GM23248 (cell line): ENCODE results near the gene CCDC117. TPM values are rescaled to one million over a fixed set of nuclear protein-coding genes. Genes with fewer than 3 reads are reported as not detected.

ENCODE experiments used
- DNase-seq: peaks from one replicate; pipeline ENCODE4 v3.0.0-alpha.2; 2015
- H2AFZ ChIP-seq: fragments of 200-600 bp; sonication (generic); 2 replicates; pipeline ENCODE4 v1.6.1; 2016; ENCODE audit warnings: antibody characterized with exemption
- H3F3A ChIP-seq: fragments of 200-600 bp; sonication (generic); 2 replicates; pipeline ENCODE4 v1.6.1; 2016; ENCODE audit warnings: mild to moderate bottlenecking, antibody characterized with exemption, mixed run types; ENCODE audit not compliant: insufficient read depth
- H3K27ac ChIP-seq: fragments of 200-600 bp; sonication (generic); 2 replicates; pipeline ENCODE4 v1.5.1; 2016; ENCODE audit warnings: mild to moderate bottlenecking
- H3K27me3 ChIP-seq: fragments of 200-600 bp; sonication (generic); replicated peaks from 2 replicates; pipeline ENCODE4 v1.6.1; 2016; ENCODE audit warnings: mild to moderate bottlenecking; ENCODE audit not compliant: insufficient read depth
- H3K36me3 ChIP-seq: fragments of 200-600 bp; sonication (generic); 2 replicates; pipeline ENCODE4 v1.6.1; 2016; ENCODE audit warnings: low read depth, mild to moderate bottlenecking
- H3K4me1 ChIP-seq: fragments of 200-600 bp; sonication (generic); 2 replicates; pipeline ENCODE4 v1.6.1; 2016; ENCODE audit warnings: mild to moderate bottlenecking; ENCODE audit not compliant: insufficient read depth
- H3K4me2 ChIP-seq: fragments of 200-600 bp; sonication (generic); one replicate; pipeline ENCODE4 v1.6.1; 2016; ENCODE audit warnings: mild to moderate bottlenecking; ENCODE audit not compliant: unreplicated experiment
- H3K4me3 ChIP-seq: fragments of 200-600 bp; sonication (generic); 2 replicates; pipeline ENCODE4 v1.5.1; 2016; ENCODE audit warnings: mild to moderate bottlenecking
- H3K79me2 ChIP-seq: fragments of 200-600 bp; sonication (generic); 2 replicates; pipeline ENCODE4 v1.6.1; 2016; ENCODE audit warnings: mild to moderate bottlenecking; ENCODE audit not compliant: insufficient read depth
- H3K9ac ChIP-seq: fragments of 200-600 bp; sonication (generic); 2 replicates; pipeline ENCODE4 v1.6.1; 2016; ENCODE audit warnings: mild to moderate bottlenecking
- H3K9me2 ChIP-seq: fragments of 200-600 bp; sonication (generic); 2 replicates; pipeline ENCODE4 v1.6.1; 2016; ENCODE audit warnings: mixed run types, mild to moderate bottlenecking, moderate library complexity; ENCODE audit not compliant: insufficient read depth
- H3K9me3 ChIP-seq: fragments of 200-600 bp; sonication (generic); one replicate; pipeline ENCODE4 v1.6.1; 2017; ENCODE audit warnings: low read depth
- H4K20me1 ChIP-seq: fragments of 200-600 bp; sonication (generic); 2 replicates; pipeline ENCODE4 v1.6.0; 2016; ENCODE audit not compliant: insufficient read depth
- EZH2 ChIP-seq: fragments of 200-600 bp; sonication (generic); IDR thresholded peaks from 2 replicates; pipeline ENCODE4 v1.6.1; 2018; ENCODE audit warnings: antibody characterized with exemption, mild to moderate bottlenecking; ENCODE audit not compliant: insufficient read depth, poor library complexity, severe bottlenecking
- EZH2phosphoT487 ChIP-seq: fragments of 200-600 bp; sonication (generic); IDR thresholded peaks from 2 replicates; pipeline ENCODE4 v1.6.1; 2018; ENCODE audit warnings: antibody characterized with exemption, moderate library complexity, mild to moderate bottlenecking, low read depth; ENCODE audit not compliant: insufficient read depth
- WGBS, 2 experiments: methylation state at CpG; one replicate each; pipeline ENCODE4 v1.1.6; 2015 to 2017; ENCODE audit warnings: low lambda C conversion rate in 2 of 2, low coverage in 1 of 2; ENCODE audit errors: missing lambda C conversion rate in 2 of 2; 5-methylcytosine and 5-hydroxymethylcytosine counted together
- in situ Hi-C: fragments of 300-500 bp; cut with MboI; formaldehyde crosslinking; loops from 2 replicates; pipeline ENCODE4 v1.15.0; 2020
- polyA plus RNA-seq: library from polyadenylated mRNA; unstranded; fragments of >200 nt; fragmentation: Nextera tagmentation; extraction: Ambion mirVana; gene quantifications from 2 replicates; pipeline ENCODE4 v1.2.1, GENCODE V29; 2016
- total RNA-seq: library from RNA; depleted of rRNA; stranded (reverse); fragments of >200 nt; shearing (Covaris generic); gene quantifications from 2 replicates; pipeline ENCODE4 v1.2.3, GENCODE V29; 2014

The CCDC117 gene
- total and polyA plus RNA-seq, 2 experiments from 2014 or later: 14.6 to 24.2 TPM

GRCh38 chr22:28773461-28773867 is 969 bp downstream of the CCDC117 start:
- Histone ChIP-seq H3K9me2 (no peaks in the 10 kb centered on the region), H3K4me1 (0 out of 2 replicates have a peak, but pooled peaks cover 8% of the 10 kb centered on the region), H3K9ac (peak overlapping the region; percentile 95), H3F3A (peaks cover 12% of the 10 kb centered on the region), H3K27me3 (no peaks in the 10 kb centered on the region), H3K9me3 (no peaks in the 10 kb centered on the region), H3K36me3 (peaks cover 14% of the 10 kb centered on the region), H2AFZ (peak overlapping the region; percentile 79), H3K4me2 (peak overlapping the region; percentile 84), H3K27ac (peak overlapping the region; percentile 92), H3K79me2 (peaks cover 49% of the 10 kb centered on the region), H4K20me1 (no peaks in the 10 kb centered on the region), H3K4me3 (peak overlapping the region; percentile 82)
- TF ChIP-seq EZH2: no peak
- no peak for TF ChIP-seq EZH2phosphoT487
- 0 to 1% methylated on average over 10 of the region's 10 CpGs for WGBS, 2 experiments
- peak; percentile 63 for DNase-seq
- in situ Hi-C loops: no loop called here

GRCh38 chr22:28774378-28774777 is 1.9 kb downstream of the CCDC117 start:
- no peak for DNase-seq
- 90 to 100% methylated on average over 1 of the region's 1 CpG for WGBS, 2 experiments
- no peaks in the 10 kb centered on the region for H3K9me2 ChIP-seq
- H3K9ac ChIP-seq: no peak overlapping the region
- no peak overlapping the region for H2AFZ ChIP-seq
- no peaks in the 10 kb centered on the region for H3K27me3 ChIP-seq
- H3K27ac ChIP-seq: peak overlapping the region; percentile 92
- TF ChIP-seq EZH2phosphoT487 (no peak), EZH2 (no peak)
- H4K20me1 ChIP-seq: no peaks in the 10 kb centered on the region
- H3K9me3 ChIP-seq: no peaks in the 10 kb centered on the region
- peaks cover 12% of the 10 kb centered on the region for H3F3A ChIP-seq
- H3K4me2 ChIP-seq: peak overlapping the region; percentile 84
- peak overlapping the region; percentile 82 for H3K4me3 ChIP-seq
- H3K4me1 ChIP-seq: 0 out of 2 replicates have a peak, but pooled peaks cover 8% of the 10 kb centered on the region
- in situ Hi-C loops: no loop called here
- peaks cover 17% of the 10 kb centered on the region for H3K36me3 ChIP-seq
- peaks cover 58% of the 10 kb centered on the region for H3K79me2 ChIP-seq

GRCh38 chr22:28779833-28780232 is 7.3 kb downstream of the CCDC117 start:
- no peak for DNase-seq
- TF ChIP-seq EZH2 (no peak), EZH2phosphoT487 (no peak)
- H4K20me1 ChIP-seq: peaks cover 8% of the 10 kb centered on the region; the same call in 1 of the 2 replicates
- no peaks in the 10 kb centered on the region for H3K9me2 ChIP-seq
- in situ Hi-C loops: no loop called here
- H3K27ac ChIP-seq: no peak overlapping the region
- WGBS, 2 experiments: 89 to 91% methylated on average over 5 of the region's 5 CpGs
- H3K9ac ChIP-seq: no peak overlapping the region
- H2AFZ ChIP-seq: no peak overlapping the region
- H3K4me1 ChIP-seq: 0 out of 2 replicates have a peak, but pooled peaks cover under 1% of the 10 kb centered on the region
- peaks cover 87% of the 10 kb centered on the region for H3K79me2 ChIP-seq
- peaks cover 33% of the 10 kb centered on the region; the same call in 1 of the 2 replicates for H3K36me3 ChIP-seq
- no peak overlapping the region for H3K4me3 ChIP-seq
- H3K9me3 ChIP-seq: no peaks in the 10 kb centered on the region
- H3F3A ChIP-seq: no peaks in the 10 kb centered on the region; the same call in 1 of the 2 replicates
- no peak overlapping the region for H3K4me2 ChIP-seq
- H3K27me3 ChIP-seq: no peaks in the 10 kb centered on the region

- in situ Hi-C loops: no loop called here
- H3K36me3 ChIP-seq: peaks cover 33% of the 10 kb centered on the region; the same call in 1 of the 2 replicates
- H3K79me2 ChIP-seq: peaks cover 87% of the 10 kb centered on the region
These were observed 7.8 kb downstream of the CCDC117 start for GRCh38 chr22:28780296-28780695.

More at GRCh38 chr22:28780296-28780695, 7.8 kb downstream of the CCDC117 start:
- H3K9me2 ChIP-seq: no peaks in the 10 kb centered on the region
- H4K20me1 ChIP-seq: peaks cover 8% of the 10 kb centered on the region; the same call in 1 of the 2 replicates
- no peak overlapping the region for H3K4me2 ChIP-seq
- no peaks in the 10 kb centered on the region for H3K27me3 ChIP-seq
- H3K4me3 ChIP-seq: no peak overlapping the region
- no peak overlapping the region for H2AFZ ChIP-seq
- H3K9me3 ChIP-seq: no peaks in the 10 kb centered on the region
- no peaks in the 10 kb centered on the region for H3F3A ChIP-seq
- DNase-seq: no peak
- no peak overlapping the region for H3K27ac ChIP-seq
- WGBS, 2 experiments: 95 to 100% methylated on average over 1 of the region's 1 CpG
- TF ChIP-seq EZH2: no peak
- no peak for TF ChIP-seq EZH2phosphoT487
- H3K4me1 ChIP-seq: no peaks in the 10 kb centered on the region
- no peak overlapping the region for H3K9ac ChIP-seq
